Retinal pigment epithelial cell (primary cell): ENCODE measurements around the gene CDK19.
"Not testable (repeated sequence)": the region's sequence is repeated elsewhere in the genome, so short reads cannot be mapped to it uniquely, and the experiment has no call there.

ENCODE experiments used
- DNase-seq: peaks from one replicate; pipeline ENCODE4 v3.0.0-alpha.2; 2010; ENCODE audit warnings: low read depth
- H3K4me3 ChIP-seq: 2 replicates; pipeline ENCODE4 v1.5.1; 2011; ENCODE audit warnings: mild to moderate bottlenecking, low read length, control low read depth, moderate library complexity
- TF ChIP-seq, protein P1 (sequence below): conservative IDR thresholded peaks from 2 replicates; pipeline ENCODE4 v1.5.1; 2011; ENCODE audit warnings: low read depth, low read length, control low read depth, inconsistent platforms

CDK19 gene

DNA sequence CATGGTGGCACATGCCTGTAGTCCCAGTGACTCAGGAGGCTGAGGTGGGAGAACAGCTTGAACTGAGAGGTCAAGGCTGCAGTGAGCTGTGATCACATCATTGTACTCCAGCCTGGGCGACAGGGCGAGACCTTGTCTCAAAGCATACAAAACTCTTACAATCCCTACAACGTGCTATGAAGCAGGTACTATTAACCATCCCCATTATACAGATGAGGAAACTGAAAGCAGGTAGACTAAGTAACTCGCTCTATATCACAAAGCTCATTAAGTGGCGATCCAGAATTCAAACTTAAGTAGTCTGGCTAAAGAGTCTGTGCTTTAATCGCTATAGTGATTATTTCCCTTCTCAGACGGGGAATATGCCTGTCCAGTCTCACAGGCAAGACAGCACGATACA lies 54.7 kb downstream of the CDK19 start:
- H3K4me3 ChIP-seq: no peak overlapping the region
- TF ChIP-seq, protein P1, sequence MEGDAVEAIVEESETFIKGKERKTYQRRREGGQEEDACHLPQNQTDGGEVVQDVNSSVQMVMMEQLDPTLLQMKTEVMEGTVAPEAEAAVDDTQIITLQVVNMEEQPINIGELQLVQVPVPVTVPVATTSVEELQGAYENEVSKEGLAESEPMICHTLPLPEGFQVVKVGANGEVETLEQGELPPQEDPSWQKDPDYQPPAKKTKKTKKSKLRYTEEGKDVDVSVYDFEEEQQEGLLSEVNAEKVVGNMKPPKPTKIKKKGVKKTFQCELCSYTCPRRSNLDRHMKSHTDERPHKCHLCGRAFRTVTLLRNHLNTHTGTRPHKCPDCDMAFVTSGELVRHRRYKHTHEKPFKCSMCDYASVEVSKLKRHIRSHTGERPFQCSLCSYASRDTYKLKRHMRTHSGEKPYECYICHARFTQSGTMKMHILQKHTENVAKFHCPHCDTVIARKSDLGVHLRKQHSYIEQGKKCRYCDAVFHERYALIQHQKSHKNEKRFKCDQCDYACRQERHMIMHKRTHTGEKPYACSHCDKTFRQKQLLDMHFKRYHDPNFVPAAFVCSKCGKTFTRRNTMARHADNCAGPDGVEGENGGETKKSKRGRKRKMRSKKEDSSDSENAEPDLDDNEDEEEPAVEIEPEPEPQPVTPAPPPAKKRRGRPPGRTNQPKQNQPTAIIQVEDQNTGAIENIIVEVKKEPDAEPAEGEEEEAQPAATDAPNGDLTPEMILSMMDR: no peak
- DNase-seq: no peak

DNA sequence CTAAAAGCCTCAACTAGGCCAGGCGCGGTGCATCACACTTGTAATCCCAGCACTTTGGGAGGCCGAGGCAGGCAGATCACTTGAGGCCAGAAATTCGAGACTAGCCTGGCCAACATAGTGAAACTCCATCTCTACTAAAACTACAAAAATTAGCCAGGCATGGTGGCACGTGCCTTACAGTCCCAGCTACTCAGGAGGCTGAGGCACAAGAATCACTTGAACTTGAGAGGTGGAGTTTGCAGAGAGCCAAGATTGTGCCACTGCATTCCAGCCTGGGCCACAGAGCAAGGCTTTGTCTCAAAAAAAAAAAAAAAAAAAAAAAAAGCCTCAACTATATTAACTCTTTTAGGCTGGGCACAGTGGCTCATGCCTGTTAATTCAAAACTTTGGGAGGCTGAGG lies 55.2 kb downstream of the CDK19 start:
- H3K4me3 ChIP-seq, DNase-seq: not testable (repeated sequence)

DNA sequence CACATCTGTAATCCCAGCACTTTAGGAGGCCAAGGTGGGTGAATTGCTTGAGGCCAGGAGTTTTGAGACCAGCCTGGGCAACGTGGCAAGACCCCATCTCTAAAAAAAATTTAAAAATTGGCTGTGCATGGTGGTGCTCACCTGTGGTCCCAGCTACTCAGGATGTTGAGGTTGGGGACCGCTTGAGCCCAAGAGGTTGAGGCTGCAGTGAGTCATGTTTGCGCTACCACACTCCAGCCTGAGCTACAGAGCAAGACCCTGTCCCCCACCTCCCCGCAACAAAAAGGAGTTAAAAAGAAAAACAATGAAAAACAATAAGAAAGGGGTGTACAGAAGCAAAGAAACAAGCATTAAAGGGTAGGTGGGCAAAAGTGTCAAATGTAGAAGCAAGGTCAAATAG lies 57.3 kb downstream of the CDK19 start:
- H3K4me3 ChIP-seq: no peak overlapping the region
- TF ChIP-seq, protein P1: no peak

DNA sequence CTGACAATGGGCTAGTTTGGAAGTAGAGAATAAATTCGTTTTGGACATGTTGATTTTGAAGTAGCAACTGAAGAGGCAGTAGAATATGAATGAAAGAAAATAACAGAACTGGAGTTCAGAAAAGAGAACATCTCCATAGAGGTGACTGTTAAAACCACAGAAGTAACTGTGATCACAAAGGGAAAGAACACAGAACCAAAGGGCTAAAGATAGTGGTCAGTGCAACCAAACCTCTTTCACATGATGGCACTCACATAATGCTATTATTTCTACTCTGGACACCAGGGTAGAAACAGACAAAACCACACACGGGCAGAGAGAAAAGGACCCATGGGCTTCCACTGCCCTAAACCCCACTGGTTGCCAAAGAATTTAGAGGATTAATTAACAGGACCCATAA lies 58.5 kb downstream of the CDK19 start:
- no peak for DNase-seq
- TF ChIP-seq, protein P1: no peak
- no peak overlapping the region for H3K4me3 ChIP-seq

More for the DNA sequence above, 57.3 kb downstream of the CDK19 start:
- no peak for DNase-seq

DNA sequence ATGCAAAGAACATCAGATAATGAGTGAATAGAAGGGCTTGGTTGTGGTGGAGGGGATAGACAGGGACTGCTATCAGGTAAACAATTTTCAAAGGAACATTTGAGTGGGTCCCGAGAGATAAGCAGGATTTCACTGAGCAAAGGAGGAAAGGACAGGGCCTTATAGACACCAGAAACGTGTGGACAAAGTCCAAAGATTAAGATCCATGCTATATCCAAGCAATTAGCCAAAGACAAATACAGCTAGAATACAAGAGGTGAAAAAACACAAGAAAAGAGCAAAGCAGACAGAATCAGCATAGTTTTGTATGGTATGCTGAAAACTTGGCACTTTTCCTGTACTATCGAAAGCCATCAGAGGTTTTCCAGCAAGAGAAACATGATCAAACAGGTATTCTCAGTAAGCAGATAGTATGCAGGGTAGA lies 59.8 kb downstream of the CDK19 start:
- DNase-seq: peak; percentile 17
- TF ChIP-seq, protein P1: no peak
- H3K4me3 ChIP-seq: no peak overlapping the region

DNA sequence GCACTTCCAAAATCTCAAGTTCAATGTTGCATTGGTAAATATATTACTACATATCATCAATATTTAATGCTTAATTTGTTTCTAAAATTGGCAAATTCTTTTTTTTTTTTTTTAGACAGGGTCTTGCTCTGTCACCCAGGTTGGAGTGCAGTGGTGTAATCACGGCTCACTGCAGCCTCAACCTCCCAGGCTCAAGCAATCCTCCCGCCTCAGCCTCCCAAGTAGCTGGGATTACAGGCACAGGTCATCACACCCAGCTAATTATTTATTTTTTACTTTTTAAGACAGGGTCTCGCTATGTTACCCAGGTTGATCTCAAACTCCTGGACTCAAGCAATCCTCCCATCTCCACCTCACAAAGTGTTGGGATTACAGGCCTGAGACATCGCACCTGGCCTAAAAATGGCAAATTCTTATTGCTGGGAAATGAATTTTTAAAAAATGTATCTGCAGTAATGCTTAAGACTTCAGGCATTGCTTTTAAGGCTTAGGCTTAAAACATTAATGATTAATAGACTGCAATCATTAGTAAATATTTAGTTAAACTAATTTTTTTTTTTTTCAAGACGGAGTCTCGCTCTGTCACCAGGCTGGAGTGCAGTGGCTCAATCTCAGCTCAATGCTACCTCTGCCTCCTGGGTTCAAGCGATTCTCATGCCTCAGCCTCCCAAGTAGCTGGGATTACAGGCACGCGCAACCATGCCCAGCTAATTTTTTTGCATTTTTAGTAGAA lies 61.2 kb downstream of the CDK19 start:
- DNase-seq, H3K4me3 ChIP-seq: not testable (repeated sequence)

DNA sequence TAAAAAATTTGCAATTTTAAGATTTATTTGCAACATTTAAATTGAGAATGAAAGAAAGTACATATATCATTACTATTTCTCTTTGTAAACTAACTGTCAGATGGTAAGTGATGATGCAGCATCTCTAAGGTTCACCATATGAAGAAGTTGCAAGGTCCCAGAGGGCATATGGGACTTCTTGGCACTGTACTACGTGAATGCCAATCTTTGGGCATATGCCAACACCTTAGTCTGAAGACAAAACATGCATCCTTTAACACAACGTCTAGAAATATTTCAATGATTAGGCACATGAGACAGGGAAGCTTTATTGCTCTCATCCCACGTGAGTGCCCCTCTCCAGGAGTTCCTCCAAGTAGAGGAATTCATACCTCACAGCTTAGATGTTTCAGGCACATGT lies 66.8 kb downstream of the CDK19 start:
- no peak for DNase-seq
- TF ChIP-seq, protein P1: no peak
- H3K4me3 ChIP-seq: no peak overlapping the region

DNA sequence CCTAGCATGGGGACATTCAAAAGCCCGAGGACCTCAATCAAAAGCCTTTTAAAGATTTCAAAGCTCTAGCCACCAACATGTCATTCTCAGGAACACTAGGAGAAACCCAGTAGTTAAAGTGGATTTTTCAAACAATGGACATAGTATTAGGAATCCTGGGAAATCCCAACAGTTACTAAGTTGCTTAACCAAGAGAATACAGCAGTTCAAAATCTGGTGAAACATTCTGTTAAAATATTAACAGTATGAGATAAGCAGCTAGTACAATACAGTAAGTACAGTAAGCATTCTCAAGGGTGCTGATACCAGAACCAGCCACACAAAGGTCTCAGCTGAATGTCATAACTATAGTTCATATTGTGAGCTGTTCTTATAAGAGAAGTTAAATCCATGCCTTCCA lies 68.6 kb downstream of the CDK19 start:
- no peak overlapping the region for H3K4me3 ChIP-seq
- no peak for DNase-seq
- TF ChIP-seq, protein P1: no peak
